Neuronal stem cell (in vitro differentiated cells): ENCODE results near the gene ST7.

Experiments used
- DNase-seq: peaks from one replicate; pipeline ENCODE4 v3.0.0-alpha.2; 2013; ENCODE audit warnings: low spot score
- H2AFZ ChIP-seq: one replicate; pipeline ENCODE4 v1.6.1; 2013; ENCODE audit warnings: mild to moderate bottlenecking, low read length, inconsistent platforms
- H2AK5ac ChIP-seq: 2 replicates; pipeline ENCODE4 v1.6.1; 2013; ENCODE audit warnings: low read depth, mild to moderate bottlenecking, inconsistent platforms, low read length, moderate library complexity, mixed read lengths
- H2BK120ac ChIP-seq: 2 replicates; pipeline ENCODE4 v1.6.1; 2013; ENCODE audit warnings: low read depth, mild to moderate bottlenecking, inconsistent platforms, low read length, moderate library complexity, mixed read lengths
- H2BK12ac ChIP-seq: one replicate; pipeline ENCODE4 v1.6.1; 2013; ENCODE audit warnings: low read length, inconsistent platforms
- H2BK15ac ChIP-seq: 2 replicates; pipeline ENCODE4 v1.6.1; 2013; ENCODE audit warnings: mild to moderate bottlenecking, low read length, inconsistent platforms, mixed read lengths
- H2BK5ac ChIP-seq: one replicate; pipeline ENCODE4 v1.6.1; 2013; ENCODE audit warnings: inconsistent platforms, mild to moderate bottlenecking, low read length, moderate library complexity
- H3K14ac ChIP-seq: one replicate; pipeline ENCODE4 v1.6.1; 2013; ENCODE audit warnings: low read length, inconsistent platforms
- H3K18ac ChIP-seq: 2 replicates; pipeline ENCODE4 v1.6.1; 2013; ENCODE audit warnings: low read length, inconsistent platforms
- H3K23ac ChIP-seq: 2 replicates; pipeline ENCODE4 v1.6.1; 2013; ENCODE audit warnings: low read depth, mild to moderate bottlenecking, mixed read lengths, low read length, inconsistent platforms; ENCODE audit not compliant: poor library complexity
- H3K27ac ChIP-seq: replicated peaks from 3 replicates; pipeline ENCODE4 v1.5.1; 2013; ENCODE audit warnings: low read length, inconsistent platforms
- H3K27me3 ChIP-seq, 3 experiments: 2 replicates each; pipeline ENCODE4 v1.6.1; 2013; ENCODE audit warnings: low read length in 3 of 3, mild to moderate bottlenecking in 2 of 3, inconsistent platforms in 1 of 3, low read depth in 1 of 3, mixed read lengths in 1 of 3, moderate library complexity in 1 of 3; ENCODE audit not compliant: control insufficient read depth in 3 of 3, insufficient read depth in 3 of 3
- H3K36me3 ChIP-seq, 2 donors: replicated peaks in 1 of 2; 2 replicates each; pipeline ENCODE4 v1.6.1; 2013; ENCODE audit warnings: low read length in 2 of 2; ENCODE audit not compliant: control insufficient read depth in 2 of 2, insufficient read depth in 2 of 2
- H3K4ac ChIP-seq: 2 replicates; pipeline ENCODE4 v1.6.1; 2013; ENCODE audit warnings: inconsistent platforms, mild to moderate bottlenecking, low read length, moderate library complexity
- H3K4me1 ChIP-seq, 2 donors: 1 replicate in 1 of 2; 2 replicates in 1 of 2; pipeline ENCODE4 v1.6.1; 2013; ENCODE audit warnings: low read length in 2 of 2, low read depth in 1 of 2; ENCODE audit not compliant: control insufficient read depth in 2 of 2, insufficient read depth in 1 of 2
- H3K4me2 ChIP-seq: one replicate; pipeline ENCODE4 v1.6.1; 2013; ENCODE audit warnings: mild to moderate bottlenecking, low read length, inconsistent platforms; ENCODE audit not compliant: insufficient read depth, poor library complexity, severe bottlenecking
- H3K4me3 ChIP-seq, 2 donors: 2 replicates each; pipeline ENCODE4 v1.5.1; 2013; ENCODE audit warnings: low read length in 2 of 2, mild to moderate bottlenecking in 2 of 2, inconsistent platforms in 1 of 2, moderate library complexity in 1 of 2
- H3K79me1 ChIP-seq: one replicate; pipeline ENCODE4 v1.6.1; 2013; ENCODE audit warnings: low read depth, mild to moderate bottlenecking, inconsistent platforms, low read length, moderate library complexity
- H3K9ac ChIP-seq: one replicate; pipeline ENCODE4 v1.6.1; 2013; ENCODE audit warnings: mild to moderate bottlenecking, low read depth, low read length, inconsistent platforms; ENCODE audit not compliant: poor library complexity
- H3K9me3 ChIP-seq, 2 donors: replicated peaks in 1 of 2; 2 replicates each; pipeline versions ENCODE3 to v1.6.1; 2013; ENCODE audit warnings: low read length in 2 of 2, mild to moderate bottlenecking in 2 of 2, inconsistent platforms in 1 of 2, low read depth in 1 of 2, mixed read lengths in 1 of 2, moderate library complexity in 1 of 2; ENCODE audit not compliant: control insufficient read depth in 2 of 2, insufficient read depth in 1 of 2
- H4K8ac ChIP-seq: one replicate; pipeline ENCODE4 v1.6.1; 2013; ENCODE audit warnings: low read depth, mild to moderate bottlenecking, inconsistent platforms, low read length, moderate library complexity
- H4K91ac ChIP-seq: one replicate; pipeline ENCODE4 v1.6.1; 2013; ENCODE audit warnings: low read length, low read depth, mild to moderate bottlenecking, inconsistent platforms; ENCODE audit not compliant: poor library complexity
- WGBS, 2 donors: extraction: QIAGEN DNeasy Blood & Tissue Kit; methylation state at CpG; one replicate each; pipeline ENCODE4 v1.1.7; 2013; ENCODE audit warnings: missing lambda C conversion rate in 2 of 2, mixed read lengths in 1 of 2; ENCODE audit not compliant: insufficient read length in 2 of 2, insufficient replicate concordance in 1 of 2; ENCODE audit errors: extremely low coverage in 2 of 2; 5-methylcytosine and 5-hydroxymethylcytosine counted together

The ST7 gene

GRCh38 chr7:117123311-117123926 lies 170.1 kb downstream of the ST7 start:
- no CpG with 5 or more reads among the region's 2 CpGs for WGBS, 2 donors
- Histone ChIP-seq H2AK5ac (no peak overlapping the region), H3K23ac (no peak overlapping the region), H3K27me3 (no peaks in the 10 kb centered on the region), H3K18ac (no peak overlapping the region), H3K4me3 (no peak overlapping the region), H3K9me3 (no peaks in the 10 kb centered on the region), H2BK15ac (no peak overlapping the region), H3K27ac (no peak overlapping the region), H3K14ac (no peak overlapping the region), H2BK12ac (no peak overlapping the region), H3K79me1 (no peaks in the 10 kb centered on the region), H3K4me2 (no peak overlapping the region), H3K4ac (no peak overlapping the region), H4K91ac (no peak overlapping the region), H2AFZ (no peak overlapping the region), H4K8ac (no peak overlapping the region), H3K4me1 (peaks cover 3 to 6% of the 10 kb centered on the region in 2 donors), H2BK5ac (no peak overlapping the region), H2BK120ac (no peak overlapping the region), H3K36me3 (peaks cover 0 to 8% of the 10 kb centered on the region in 2 donors), H3K9ac (no peak overlapping the region)
- no peak for DNase-seq

- Histone ChIP-seq H3K27ac (no peak overlapping the region), H3K23ac (no peak overlapping the region), H2BK12ac (no peak overlapping the region), H3K18ac (no peak overlapping the region), H3K4ac (no peak overlapping the region), H3K4me1 (peaks cover 0 to 6% of the 10 kb centered on the region in 2 donors), H3K27me3 (no peaks in the 10 kb centered on the region), H3K4me2 (no peak overlapping the region), H3K14ac (no peak overlapping the region), H4K91ac (no peak overlapping the region), H2AK5ac (no peak overlapping the region), H2AFZ (no peak overlapping the region), H3K36me3 (peaks cover 0 to 7% of the 10 kb centered on the region in 2 donors), H2BK120ac (no peak overlapping the region), H4K8ac (no peak overlapping the region), H2BK5ac (no peak overlapping the region), H3K4me3 (no peak overlapping the region), H3K9me3 (no peaks in the 10 kb centered on the region), H3K9ac (no peak overlapping the region), H2BK15ac (no peak overlapping the region), H3K79me1 (no peaks in the 10 kb centered on the region)
- DNase-seq: no peak
- no CpG with 5 or more reads among the region's 4 CpGs for WGBS, 2 donors
Observed at GRCh38 chr7:117124591-117125220, 171.4 kb downstream of the ST7 start.

- H3K4ac ChIP-seq: no peak overlapping the region
- H3K27ac ChIP-seq: no peak overlapping the region
- H3K27me3 ChIP-seq: no peaks in the 10 kb centered on the region
- no peak overlapping the region for H3K4me3 ChIP-seq
- peaks cover 0 to 13% of the 10 kb centered on the region in 2 donors for H3K36me3 ChIP-seq
- no peaks in the 10 kb centered on the region for H3K79me1 ChIP-seq
- no peak overlapping the region for H2BK5ac ChIP-seq
- H2AFZ ChIP-seq: no peak overlapping the region
- H3K4me2 ChIP-seq: no peak overlapping the region
- H3K4me1 ChIP-seq: peaks cover 0 to 6% of the 10 kb centered on the region in 2 donors
- H3K14ac ChIP-seq: no peak overlapping the region
- H4K8ac ChIP-seq: no peak overlapping the region
- no peak overlapping the region for H2BK15ac ChIP-seq
- H3K9me3 ChIP-seq: no peaks in the 10 kb centered on the region
- no peak for DNase-seq
- no peak overlapping the region for H3K18ac ChIP-seq
- H2BK12ac ChIP-seq: no peak overlapping the region
- no peak overlapping the region for H2AK5ac ChIP-seq
- H3K23ac ChIP-seq: no peak overlapping the region
- no peak overlapping the region for H4K91ac ChIP-seq
- no CpG with 5 or more reads among the region's 1 CpG for WGBS, 2 donors
- no peak overlapping the region for H2BK120ac ChIP-seq
- no peak overlapping the region for H3K9ac ChIP-seq
Observed at GRCh38 chr7:117126676-117127075, 173.4 kb downstream of the ST7 start.

GRCh38 chr7:117127585-117128168 lies 174.4 kb downstream of the ST7 start:
- Histone ChIP-seq H2AK5ac (no peak overlapping the region), H3K23ac (no peak overlapping the region), H2BK15ac (no peak overlapping the region), H2BK120ac (no peak overlapping the region), H3K14ac (no peak overlapping the region), H3K36me3 (peaks cover 0 to 20% of the 10 kb centered on the region in 2 donors), H4K8ac (no peak overlapping the region), H3K4me3 (no peak overlapping the region), H3K9ac (no peak overlapping the region), H3K9me3 (no peaks in the 10 kb centered on the region), H3K79me1 (no peaks in the 10 kb centered on the region), H3K4me2 (no peak overlapping the region), H3K27me3 (no peaks in the 10 kb centered on the region), H3K27ac (no peak overlapping the region), H2BK12ac (no peak overlapping the region), H2BK5ac (no peak overlapping the region), H3K18ac (no peak overlapping the region), H3K4ac (no peak overlapping the region), H4K91ac (no peak overlapping the region), H2AFZ (no peak overlapping the region), H3K4me1 (peaks cover 0 to 6% of the 10 kb centered on the region in 2 donors)
- WGBS, 2 donors: no CpG with 5 or more reads among the region's 2 CpGs
- peak; percentile 20 for DNase-seq
